Glutamatergic neuron (in vitro differentiated cells): ENCODE results near the gene TBX10. TPM values are rescaled to one million over a fixed set of nuclear protein-coding genes. Genes with fewer than 3 reads are reported as not detected.

Source experiments
- DNase-seq: peaks from one replicate; pipeline ENCODE4 v3.0.0; 2022
- H3K27ac Mint-ChIP-seq: one replicate; pipeline ENCODE4 v1.8.0; 2020; ENCODE audit warnings: mild to moderate bottlenecking, mixed read lengths, inconsistent platforms; ENCODE audit not compliant: unreplicated experiment
- H3K27me3 Mint-ChIP-seq: one replicate; pipeline ENCODE4 v1.8.0; 2020; ENCODE audit warnings: mild to moderate bottlenecking, moderate library complexity, mixed read lengths, inconsistent platforms; ENCODE audit not compliant: unreplicated experiment
- H3K36me3 Mint-ChIP-seq: one replicate; pipeline ENCODE4 v1.8.0; 2020; ENCODE audit warnings: mild to moderate bottlenecking, mixed read lengths, inconsistent platforms; ENCODE audit not compliant: unreplicated experiment
- H3K4me1 Mint-ChIP-seq: one replicate; pipeline ENCODE4 v1.8.0; 2020; ENCODE audit warnings: mild to moderate bottlenecking, low read depth, mixed read lengths, inconsistent platforms; ENCODE audit not compliant: unreplicated experiment
- H3K4me3 Mint-ChIP-seq: one replicate; pipeline ENCODE4 v1.8.0; 2020; ENCODE audit warnings: mild to moderate bottlenecking, mixed read lengths, inconsistent platforms; ENCODE audit not compliant: unreplicated experiment
- H3K9me3 Mint-ChIP-seq: one replicate; pipeline ENCODE4 v1.8.0; 2020; ENCODE audit warnings: mild to moderate bottlenecking, moderate library complexity, mixed read lengths, inconsistent platforms; ENCODE audit not compliant: unreplicated experiment
- total RNA-seq: library from RNA; stranded (reverse); fragmentation: NEBNext Ultra II Directional; extraction: Animal tissue kit (Norgen Biotek cat#: 25700); gene quantifications from one replicate; pipeline ENCODE4 v1.2.1, GENCODE V29; 2021; ENCODE audit not compliant: unreplicated experiment
- TF ChIP-seq, protein P1 (sequence below): fragments of 200-600 bp; sonication (generic); IDR thresholded peaks from one replicate; pipeline ENCODE4 v1.5.0; 2021; ENCODE audit not compliant: partially characterized antibody, unreplicated experiment

The TBX10 gene
- total RNA-seq, 1 donor from 2014 or later, result not detected

DNA sequence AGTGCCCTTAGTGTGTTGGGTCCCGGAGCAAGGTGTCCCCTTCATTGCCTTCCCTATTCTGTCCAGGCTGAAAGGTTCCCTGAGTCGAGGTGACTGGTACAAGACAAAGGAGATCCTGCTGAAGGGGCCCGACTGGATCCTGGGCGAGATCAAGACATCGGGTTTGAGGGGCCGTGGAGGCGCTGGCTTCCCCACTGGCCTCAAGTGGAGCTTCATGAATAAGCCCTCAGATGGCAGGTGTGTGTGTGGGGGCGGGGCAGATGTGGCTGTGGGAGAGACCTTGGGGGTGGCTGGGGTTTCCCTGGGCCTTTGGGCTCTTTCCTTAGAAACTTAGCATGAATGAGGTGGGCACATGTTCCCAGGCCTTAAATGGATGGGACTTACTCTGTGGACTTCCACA, 31.1 kb downstream of the TBX10 start:
- peaks cover 7% of the 10 kb centered on the region for H3K4me1 Mint-ChIP-seq
- peaks cover 6% of the 10 kb centered on the region for H3K9me3 Mint-ChIP-seq
- no peak overlapping the region for H3K27ac Mint-ChIP-seq
- peaks cover 8% of the 10 kb centered on the region for H3K27me3 Mint-ChIP-seq
- H3K36me3 Mint-ChIP-seq, result no peaks in the 10 kb centered on the region
- no peak for DNase-seq
- peak overlapping the region; percentile 20 for H3K4me3 Mint-ChIP-seq
- TF ChIP-seq, protein P1, sequence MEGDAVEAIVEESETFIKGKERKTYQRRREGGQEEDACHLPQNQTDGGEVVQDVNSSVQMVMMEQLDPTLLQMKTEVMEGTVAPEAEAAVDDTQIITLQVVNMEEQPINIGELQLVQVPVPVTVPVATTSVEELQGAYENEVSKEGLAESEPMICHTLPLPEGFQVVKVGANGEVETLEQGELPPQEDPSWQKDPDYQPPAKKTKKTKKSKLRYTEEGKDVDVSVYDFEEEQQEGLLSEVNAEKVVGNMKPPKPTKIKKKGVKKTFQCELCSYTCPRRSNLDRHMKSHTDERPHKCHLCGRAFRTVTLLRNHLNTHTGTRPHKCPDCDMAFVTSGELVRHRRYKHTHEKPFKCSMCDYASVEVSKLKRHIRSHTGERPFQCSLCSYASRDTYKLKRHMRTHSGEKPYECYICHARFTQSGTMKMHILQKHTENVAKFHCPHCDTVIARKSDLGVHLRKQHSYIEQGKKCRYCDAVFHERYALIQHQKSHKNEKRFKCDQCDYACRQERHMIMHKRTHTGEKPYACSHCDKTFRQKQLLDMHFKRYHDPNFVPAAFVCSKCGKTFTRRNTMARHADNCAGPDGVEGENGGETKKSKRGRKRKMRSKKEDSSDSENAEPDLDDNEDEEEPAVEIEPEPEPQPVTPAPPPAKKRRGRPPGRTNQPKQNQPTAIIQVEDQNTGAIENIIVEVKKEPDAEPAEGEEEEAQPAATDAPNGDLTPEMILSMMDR, result no peak

DNA sequence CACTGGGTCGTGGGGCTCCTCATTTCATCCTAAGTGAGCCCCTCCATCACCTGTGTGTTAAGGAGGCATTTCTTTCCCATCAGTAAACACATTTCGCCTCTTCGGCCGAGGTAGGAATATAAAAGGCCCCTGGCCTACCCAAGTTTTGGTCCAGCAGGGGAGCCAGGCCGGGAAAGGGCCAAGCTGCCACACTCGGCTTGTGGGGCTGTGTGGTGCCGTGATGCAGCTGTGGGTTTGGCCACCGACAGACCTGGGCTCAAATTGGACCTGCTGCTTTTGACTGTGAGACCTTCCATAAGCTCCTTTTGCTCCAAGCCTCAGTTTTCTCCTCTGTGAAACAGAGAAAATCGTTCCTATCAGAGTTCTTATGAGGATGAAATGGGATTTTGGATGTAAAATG, 32.1 kb downstream of the TBX10 start:
- peaks cover 8% of the 10 kb centered on the region for H3K27me3 Mint-ChIP-seq
- TF ChIP-seq, protein P1, result no peak
- H3K9me3 Mint-ChIP-seq, result peaks cover 6% of the 10 kb centered on the region
- H3K4me1 Mint-ChIP-seq, result peaks cover 14% of the 10 kb centered on the region
- H3K4me3 Mint-ChIP-seq, result peak overlapping the region; percentile 98
- H3K27ac Mint-ChIP-seq, result peak overlapping the region; percentile 94
- no peak for DNase-seq
- H3K36me3 Mint-ChIP-seq, result no peaks in the 10 kb centered on the region

DNA sequence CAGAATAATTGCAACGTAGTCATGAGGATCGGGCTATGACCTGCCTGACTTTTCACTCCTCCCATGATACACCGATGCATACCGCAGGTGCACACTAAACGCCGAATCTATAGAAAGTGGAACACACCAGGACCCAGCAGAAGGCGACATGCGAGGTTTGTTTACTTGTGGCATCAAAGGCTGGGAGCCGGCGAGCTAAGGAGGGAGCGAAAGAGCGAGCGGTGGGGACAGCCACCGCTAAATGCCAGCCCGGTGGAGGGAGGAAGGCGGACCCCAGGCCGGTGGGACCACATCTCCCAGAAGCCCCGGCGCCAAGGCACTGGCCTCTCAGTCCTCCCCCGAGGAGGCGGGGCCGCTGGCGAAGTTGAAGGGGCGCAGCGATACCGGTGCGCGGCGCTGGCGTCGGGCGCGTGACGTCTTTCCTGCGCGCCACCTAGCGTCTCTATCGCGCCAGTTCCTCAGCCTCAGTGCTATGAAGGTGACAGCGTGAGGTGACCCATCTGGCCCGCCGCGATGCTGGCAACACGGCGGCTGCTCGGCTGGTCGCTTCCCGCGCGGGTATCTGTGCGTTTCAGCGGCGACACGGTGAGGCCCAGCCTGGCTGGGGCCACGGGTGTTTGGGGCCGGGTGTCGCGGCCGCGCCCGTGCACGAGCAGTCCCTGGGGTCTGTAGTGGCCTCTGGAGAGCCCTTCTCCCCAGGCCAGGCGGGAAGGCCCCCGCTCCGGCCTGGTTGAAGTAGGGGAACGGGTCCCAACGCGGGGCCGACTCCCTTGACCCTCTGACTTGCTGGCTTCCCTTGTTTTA, 32.9 kb downstream of the TBX10 start, which contains the start of gene NDUFV1:
NDUFV1 (plus strand) TSS at position 445 of the 804 bp plus-strand sequence; CDS start at position 514, 69 bp downstream.
- peak within 1 kb of the TSS; percentile 98 for H3K4me3 Mint-ChIP-seq
- peaks cover 8% of the 10 kb centered on the region for H3K27me3 Mint-ChIP-seq
- TF ChIP-seq, protein P1, result peak; percentile 78
- DNase-seq, result peak; percentile 99
- no peaks in the 10 kb centered on the region for H3K36me3 Mint-ChIP-seq
- H3K9me3 Mint-ChIP-seq, result peaks cover 6% of the 10 kb centered on the region
- H3K27ac Mint-ChIP-seq, result peak within 1 kb of the TSS; percentile 94
- H3K4me1 Mint-ChIP-seq, result peaks cover 14% of the 10 kb centered on the region

DNA sequence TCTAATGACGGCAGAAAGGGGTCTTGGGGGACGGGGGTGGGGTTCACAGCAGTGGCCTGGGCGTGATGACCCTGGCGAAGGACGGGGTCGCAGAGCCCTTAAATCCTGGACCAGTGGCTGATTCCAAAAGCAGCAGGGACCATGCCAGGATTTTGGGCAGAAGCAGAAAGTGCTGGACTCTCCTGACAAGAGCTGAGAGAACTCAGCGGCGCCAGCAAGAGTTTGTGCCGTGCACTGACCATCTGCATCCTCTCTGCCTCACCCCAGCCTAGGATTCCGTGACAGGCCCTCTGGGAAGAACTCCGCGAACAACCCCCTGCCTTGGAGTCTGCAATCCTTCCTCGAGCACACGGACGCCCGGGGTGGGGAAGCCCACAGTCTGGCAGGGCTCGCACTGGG, 33.5 kb downstream of the TBX10 start:
- TF ChIP-seq, protein P1, result no peak
- H3K27me3 Mint-ChIP-seq, result peaks cover 8% of the 10 kb centered on the region
- DNase-seq, result no peak
- no peaks in the 10 kb centered on the region for H3K36me3 Mint-ChIP-seq
- no peak overlapping the region for H3K27ac Mint-ChIP-seq
- peaks cover 14% of the 10 kb centered on the region for H3K4me1 Mint-ChIP-seq
- peak overlapping the region; percentile 90 for H3K4me3 Mint-ChIP-seq
- peaks cover 6% of the 10 kb centered on the region for H3K9me3 Mint-ChIP-seq
